ENCODE results near the gene NEIL3. TPM values are rescaled to one million over a fixed set of nuclear protein-coding genes. Genes with fewer than 3 reads are reported as not detected.

Gene NEIL3
- total RNA-seq, 4 donors from 2014 or later = 0.41 to 0.95 TPM; not detected in 2

- H3K27me3 ChIP-seq = no peaks in the 10 kb centered on the region
- no peaks in the 10 kb centered on the region for H3K4me1 ChIP-seq
- DNase-seq = no peak
- in situ Hi-C loops (cut with MboI; ENCODE audit: low pct_ligation_motif_present in 1 of 4, low pct_unique_long_range_greater_than_20kb in 1 of 4, low sequenced_read_pairs in 3 of 4) = no loop called here
- WGBS, 2 donors (ENCODE audit: low coverage in 1 of 2) = 82 to 83% methylated on average over 6 of the region's 6 CpGs
- intact Hi-C loops (cut with DNase I; ENCODE audit: low total_unique reads) = no loop called here
- no peak overlapping the region for H3K4me3 ChIP-seq
- no peak for TF ChIP-seq POLR2AphosphoS5 (IDR thresholded peaks at IDR 0.05)
- TF ChIP-seq, protein P1, sequence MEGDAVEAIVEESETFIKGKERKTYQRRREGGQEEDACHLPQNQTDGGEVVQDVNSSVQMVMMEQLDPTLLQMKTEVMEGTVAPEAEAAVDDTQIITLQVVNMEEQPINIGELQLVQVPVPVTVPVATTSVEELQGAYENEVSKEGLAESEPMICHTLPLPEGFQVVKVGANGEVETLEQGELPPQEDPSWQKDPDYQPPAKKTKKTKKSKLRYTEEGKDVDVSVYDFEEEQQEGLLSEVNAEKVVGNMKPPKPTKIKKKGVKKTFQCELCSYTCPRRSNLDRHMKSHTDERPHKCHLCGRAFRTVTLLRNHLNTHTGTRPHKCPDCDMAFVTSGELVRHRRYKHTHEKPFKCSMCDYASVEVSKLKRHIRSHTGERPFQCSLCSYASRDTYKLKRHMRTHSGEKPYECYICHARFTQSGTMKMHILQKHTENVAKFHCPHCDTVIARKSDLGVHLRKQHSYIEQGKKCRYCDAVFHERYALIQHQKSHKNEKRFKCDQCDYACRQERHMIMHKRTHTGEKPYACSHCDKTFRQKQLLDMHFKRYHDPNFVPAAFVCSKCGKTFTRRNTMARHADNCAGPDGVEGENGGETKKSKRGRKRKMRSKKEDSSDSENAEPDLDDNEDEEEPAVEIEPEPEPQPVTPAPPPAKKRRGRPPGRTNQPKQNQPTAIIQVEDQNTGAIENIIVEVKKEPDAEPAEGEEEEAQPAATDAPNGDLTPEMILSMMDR (IDR thresholded peaks at IDR 0.05) = no peak
- no peak for TF ChIP-seq EP300 (IDR thresholded peaks at IDR 0.05; ENCODE audit: low read depth)
- no peak for TF ChIP-seq POLR2A (IDR thresholded peaks at IDR 0.05)
- no peak overlapping the region for H3K27ac ChIP-seq
- no peaks in the 10 kb centered on the region for H3K9me3 ChIP-seq
- no peaks in the 10 kb centered on the region for H3K36me3 ChIP-seq
Measured at GRCh38 chr4:177290780-177291179, 18.9 kb upstream of the NEIL3 start.

GRCh38 chr4:177292171-177292570, 17.5 kb upstream of the NEIL3 start:
- in situ Hi-C loops (cut with MboI; ENCODE audit: low pct_ligation_motif_present in 1 of 4, low pct_unique_long_range_greater_than_20kb in 1 of 4, low sequenced_read_pairs in 3 of 4) = no loop called here

DNA sequence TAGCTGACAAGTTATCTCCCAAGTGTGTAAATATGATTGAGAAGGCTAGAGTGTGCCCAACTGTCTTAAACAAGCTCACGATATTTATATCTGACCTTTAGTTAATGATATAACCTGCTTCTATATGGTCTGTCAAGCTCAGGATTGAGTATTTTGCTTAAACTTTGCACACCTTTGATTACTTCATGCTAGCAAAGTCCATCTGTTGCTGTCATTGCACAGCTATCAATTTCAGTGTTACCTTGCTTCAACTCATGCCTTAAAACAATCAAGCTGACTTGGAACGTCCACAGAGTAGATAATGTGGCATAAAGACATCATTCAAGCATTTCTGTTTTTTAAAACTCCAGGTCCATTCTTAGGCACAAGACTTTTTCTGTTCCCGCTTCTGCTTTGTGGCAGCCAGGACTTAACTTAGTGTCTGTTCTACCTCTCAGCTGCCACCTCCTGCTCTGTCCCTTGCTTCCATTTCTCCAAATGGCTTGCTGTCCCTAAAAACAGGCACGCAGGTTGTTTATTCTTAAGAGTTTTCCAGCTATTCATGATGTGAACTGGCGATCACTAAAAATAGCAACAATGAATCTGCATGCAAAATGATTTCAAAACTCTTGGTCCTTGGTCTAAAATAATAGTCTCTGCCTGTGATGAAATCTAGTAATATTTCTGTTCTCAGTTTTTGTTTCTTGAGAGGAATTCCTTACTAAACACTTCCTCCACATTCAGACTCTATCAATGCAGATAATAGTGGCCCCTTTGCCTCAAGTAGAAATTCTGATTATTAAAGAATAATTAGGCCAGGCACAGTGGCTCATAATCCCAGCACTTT, 16.3 kb upstream of the NEIL3 start:
- Histone ChIP-seq H3K27me3 (no peaks in the 10 kb centered on the region), H3K27ac (no peak overlapping the region), H3K4me1 (no peaks in the 10 kb centered on the region), H3K9me3 (peaks cover 4% of the 10 kb centered on the region in 2 donors), H3K36me3 (no peaks in the 10 kb centered on the region), H3K4me3 (no peak overlapping the region)
- in situ Hi-C loops (cut with MboI; ENCODE audit: low pct_ligation_motif_present in 1 of 4, low pct_unique_long_range_greater_than_20kb in 1 of 4, low sequenced_read_pairs in 3 of 4) (no loop called here), intact Hi-C loops (cut with DNase I; ENCODE audit: low total_unique reads) (no loop called here)
- WGBS, 2 donors (ENCODE audit: low coverage in 1 of 2) = 66 to 87% methylated on average over 4 to 5 of the region's 5 CpGs
- TF ChIP-seq, protein P1 (IDR thresholded peaks at IDR 0.05) = no peak
- TF ChIP-seq POLR2A (IDR thresholded peaks at IDR 0.05) (no peak), POLR2AphosphoS5 (IDR thresholded peaks at IDR 0.05) (no peak), EP300 (IDR thresholded peaks at IDR 0.05; ENCODE audit: low read depth) (no peak)
- no peak for DNase-seq

More at GRCh38 chr4:177292171-177292570, 17.5 kb upstream of the NEIL3 start:
- H3K9me3 ChIP-seq = no peaks in the 10 kb centered on the region
- DNase-seq = no peak
- TF ChIP-seq EP300 (IDR thresholded peaks at IDR 0.05; ENCODE audit: low read depth) = no peak
- TF ChIP-seq POLR2AphosphoS5 (IDR thresholded peaks at IDR 0.05) = no peak
- TF ChIP-seq POLR2A (IDR thresholded peaks at IDR 0.05) = no peak
- TF ChIP-seq, protein P1 (IDR thresholded peaks at IDR 0.05) = no peak
- no peaks in the 10 kb centered on the region for H3K27me3 ChIP-seq
- 62 to 96% methylated on average over 2 of the region's 2 CpGs for WGBS, 2 donors (ENCODE audit: low coverage in 1 of 2)
- intact Hi-C loops (cut with DNase I; ENCODE audit: low total_unique reads) = no loop called here
- H3K4me1 ChIP-seq = no peaks in the 10 kb centered on the region
- no peaks in the 10 kb centered on the region for H3K36me3 ChIP-seq
- no peak overlapping the region for H3K4me3 ChIP-seq
- H3K27ac ChIP-seq = no peak overlapping the region

DNA sequence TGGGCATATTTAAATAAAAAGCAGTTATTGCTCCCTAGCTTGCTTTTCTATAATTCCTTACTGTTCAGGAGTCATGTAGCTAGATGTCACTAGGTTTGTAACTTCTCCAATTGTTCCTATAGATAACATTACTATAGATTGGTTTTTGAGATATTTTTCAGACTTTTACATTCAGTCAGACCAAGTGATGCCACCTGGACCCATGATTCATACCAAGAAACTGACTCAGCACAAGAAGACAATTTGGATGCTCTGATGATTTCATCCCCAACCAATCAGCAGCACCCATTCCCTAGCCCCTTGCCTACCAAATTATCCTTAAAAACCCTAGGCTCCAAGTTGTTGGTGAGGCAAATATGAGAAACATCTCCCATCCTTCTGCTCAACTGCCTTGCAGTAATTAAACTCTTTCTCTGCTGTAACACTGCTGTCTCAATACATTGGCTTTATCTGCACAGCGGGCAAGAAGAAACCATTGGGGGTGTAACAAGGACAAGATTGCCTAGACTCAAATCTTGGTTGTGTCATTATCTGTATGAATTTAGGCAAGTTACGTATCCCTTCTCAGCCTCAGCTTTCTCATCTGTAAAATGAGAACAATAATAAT, 11.8 kb upstream of the NEIL3 start:
- Histone ChIP-seq H3K4me3 (no peak overlapping the region), H3K27ac (no peak overlapping the region), H3K27me3 (no peaks in the 10 kb centered on the region), H3K36me3 (no peaks in the 10 kb centered on the region), H3K4me1 (no peaks in the 10 kb centered on the region), H3K9me3 (peaks cover 4% of the 10 kb centered on the region in 2 donors)
- in situ Hi-C loops (cut with MboI; ENCODE audit: low pct_ligation_motif_present in 1 of 4, low pct_unique_long_range_greater_than_20kb in 1 of 4, low sequenced_read_pairs in 3 of 4) (no loop called here), intact Hi-C loops (cut with DNase I; ENCODE audit: low total_unique reads) (no loop called here)
- TF ChIP-seq POLR2A (IDR thresholded peaks at IDR 0.05) (no peak), EP300 (IDR thresholded peaks at IDR 0.05; ENCODE audit: low read depth) (no peak), POLR2AphosphoS5 (IDR thresholded peaks at IDR 0.05) (no peak)
- TF ChIP-seq, protein P1 (IDR thresholded peaks at IDR 0.05) = no peak
- WGBS, 2 donors (ENCODE audit: low coverage in 1 of 2) = 96 to 100% methylated on average over 2 of the region's 2 CpGs
- DNase-seq = no peak

Measured in transverse colon (tissue), 4 donors.